ENCODE measurements around the gene SSTR4. TPM values are rescaled to one million over a fixed set of nuclear protein-coding genes. Genes with fewer than 3 reads are reported as not detected.

The SSTR4 gene
- total RNA-seq, 2 experiments from 2014 or later = not detected

DNA sequence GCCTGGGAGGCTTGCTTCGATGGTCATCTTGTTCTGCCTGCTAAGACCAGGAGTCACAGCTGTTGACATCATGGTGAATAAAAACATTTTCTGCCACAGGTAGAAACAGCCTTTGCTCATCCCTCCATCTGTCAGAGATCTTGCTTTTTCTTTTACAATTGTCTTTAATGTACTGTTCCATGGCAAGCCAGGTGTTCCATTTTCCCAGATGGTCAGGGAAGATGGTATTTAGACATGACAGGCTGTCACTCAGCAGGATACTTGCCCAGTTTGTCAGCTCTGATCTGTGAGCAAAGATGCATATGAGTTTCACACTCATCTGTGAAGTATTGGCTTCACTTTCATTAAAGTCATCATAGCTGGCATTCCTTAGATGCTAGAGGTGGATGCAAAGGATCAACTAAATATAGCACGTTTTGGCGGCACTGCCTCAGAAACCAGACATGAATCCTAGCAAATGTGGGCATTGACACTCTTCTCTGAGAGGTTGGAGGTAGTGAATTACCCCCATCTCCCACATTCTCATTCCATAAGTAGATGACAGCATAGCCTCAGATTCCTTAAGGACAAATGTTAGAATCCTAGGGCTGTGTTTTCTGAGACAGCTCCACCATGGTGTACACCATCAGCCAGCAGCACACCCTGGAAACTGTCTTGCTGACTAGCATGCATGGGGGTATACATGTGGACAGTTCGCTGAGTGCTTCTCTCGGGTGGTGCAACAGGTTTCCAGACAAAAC lies 4.2 kb downstream of the SSTR4 start:
- no peaks in the 10 kb centered on the region for H3K36me3 Mint-ChIP-seq (ENCODE audit: low read depth)
- no peak overlapping the region for H3K27ac Mint-ChIP-seq
- CTCF ChIA-PET = no interaction called here
- H3K9me3 Mint-ChIP-seq = no peaks in the 10 kb centered on the region
- DNase-seq = no peak
- no peaks in the 10 kb centered on the region for H3K4me1 Mint-ChIP-seq
- H3K4me3 Mint-ChIP-seq = no peak overlapping the region
- H3K27me3 Mint-ChIP-seq = peaks cover 23% of the 10 kb centered on the region
- POLR2A ChIA-PET = no interaction called here

DNA sequence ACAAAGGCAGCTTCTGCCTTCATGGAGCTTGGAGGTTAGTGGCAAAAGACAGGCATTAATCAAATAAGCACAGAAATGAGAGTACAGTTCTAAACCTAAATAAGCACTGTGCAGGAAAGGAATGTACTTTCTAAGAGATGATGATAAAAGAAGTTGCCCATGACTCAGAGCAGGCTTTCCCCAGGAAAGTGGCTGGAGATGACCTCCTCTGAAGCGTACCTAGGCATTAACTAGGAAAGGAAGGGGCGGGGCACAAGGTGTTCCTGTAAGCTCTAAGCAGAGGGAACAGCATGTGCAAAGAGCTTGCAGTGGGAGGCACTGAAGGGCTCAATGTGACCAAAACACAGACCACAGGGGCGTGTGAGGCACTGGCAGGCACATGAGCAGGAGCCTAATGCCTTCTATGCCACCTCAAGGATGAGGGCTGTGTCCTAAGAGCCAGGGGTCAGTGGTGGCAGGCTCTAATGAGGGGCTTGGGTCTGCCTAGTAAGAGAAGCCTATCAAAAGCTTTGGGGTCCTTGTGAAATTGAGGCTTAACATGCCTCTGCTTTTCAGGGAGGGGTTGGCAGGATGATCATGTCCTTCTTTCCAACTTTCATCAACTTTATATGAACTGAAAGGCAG lies 4.9 kb downstream of the SSTR4 start:
- no peak overlapping the region for H3K27ac Mint-ChIP-seq
- no peaks in the 10 kb centered on the region for H3K36me3 Mint-ChIP-seq (ENCODE audit: low read depth)
- POLR2A ChIA-PET = no interaction called here
- DNase-seq = no peak
- H3K27me3 Mint-ChIP-seq = peaks cover 25% of the 10 kb centered on the region
- CTCF ChIA-PET = no interaction called here
- no peak overlapping the region for H3K4me3 Mint-ChIP-seq
- H3K9me3 Mint-ChIP-seq = no peaks in the 10 kb centered on the region
- H3K4me1 Mint-ChIP-seq = no peaks in the 10 kb centered on the region

DNA sequence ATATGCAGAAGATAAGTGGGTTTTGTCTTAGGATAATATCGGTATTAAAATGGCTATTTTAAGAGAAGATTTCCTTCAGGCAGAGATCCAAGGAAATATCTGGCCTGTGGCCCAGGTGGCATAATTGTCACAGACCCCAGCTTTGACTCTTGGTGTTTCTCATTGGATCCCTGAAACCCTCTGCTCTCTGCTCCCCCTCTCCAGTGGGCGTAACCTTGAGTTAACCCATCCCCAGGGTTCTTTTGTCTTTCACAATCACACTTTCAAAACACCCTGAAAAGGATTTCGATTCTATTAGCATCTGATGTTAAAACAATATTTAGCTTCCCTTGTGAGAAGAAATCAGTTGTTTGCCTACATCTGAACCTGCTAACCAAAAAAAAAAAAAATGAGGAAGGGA lies 7.2 kb downstream of the SSTR4 start:
- ChIA-PET POLR2A (no interaction called here), CTCF (interaction anchor here (1.1 to 1.2 kb wide), 2 partner anchors 9 to 350 kb away, joined by 3 to 4 read pairs; no protein-coding TSS in a partner anchor)
- Mint-ChIP-seq H3K4me1 (no peaks in the 10 kb centered on the region), H3K27me3 (peaks cover 39% of the 10 kb centered on the region), H3K9me3 (no peaks in the 10 kb centered on the region), H3K4me3 (no peak overlapping the region), H3K27ac (no peak overlapping the region), H3K36me3 (ENCODE audit: low read depth) (no peaks in the 10 kb centered on the region)
- no peak for DNase-seq

DNA sequence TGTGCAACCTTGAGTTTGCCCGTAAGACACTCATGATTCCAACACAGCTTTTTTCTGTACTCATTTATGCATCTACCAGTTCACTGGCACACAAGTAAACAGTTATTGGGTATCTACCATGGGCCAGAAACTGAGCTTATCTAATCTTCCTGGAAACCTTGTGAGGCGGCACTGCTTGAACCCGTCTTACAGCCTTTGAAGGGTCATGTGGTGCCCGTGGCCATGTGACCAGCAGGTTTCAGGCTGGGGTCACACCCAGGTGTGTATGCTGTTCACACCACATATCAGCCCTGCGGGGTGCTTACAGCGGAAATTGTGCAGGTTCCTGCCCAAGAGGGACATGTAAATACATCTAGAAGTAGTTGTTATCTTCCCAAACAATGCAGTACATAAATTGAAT lies 8.3 kb downstream of the SSTR4 start:
- no peaks in the 10 kb centered on the region for H3K9me3 Mint-ChIP-seq
- peak; percentile 24 for DNase-seq
- CTCF ChIA-PET = interaction anchor here (0.8 kb wide), 1 partner anchor 192 kb away, joined by 3 read pairs; no protein-coding TSS in a partner anchor
- no peak overlapping the region for H3K27ac Mint-ChIP-seq
- peaks cover 2% of the 10 kb centered on the region for H3K4me1 Mint-ChIP-seq
- no peak overlapping the region for H3K4me3 Mint-ChIP-seq
- H3K27me3 Mint-ChIP-seq = peaks cover 49% of the 10 kb centered on the region
- H3K36me3 Mint-ChIP-seq (ENCODE audit: low read depth) = no peaks in the 10 kb centered on the region
- POLR2A ChIA-PET = no interaction called here

DNA sequence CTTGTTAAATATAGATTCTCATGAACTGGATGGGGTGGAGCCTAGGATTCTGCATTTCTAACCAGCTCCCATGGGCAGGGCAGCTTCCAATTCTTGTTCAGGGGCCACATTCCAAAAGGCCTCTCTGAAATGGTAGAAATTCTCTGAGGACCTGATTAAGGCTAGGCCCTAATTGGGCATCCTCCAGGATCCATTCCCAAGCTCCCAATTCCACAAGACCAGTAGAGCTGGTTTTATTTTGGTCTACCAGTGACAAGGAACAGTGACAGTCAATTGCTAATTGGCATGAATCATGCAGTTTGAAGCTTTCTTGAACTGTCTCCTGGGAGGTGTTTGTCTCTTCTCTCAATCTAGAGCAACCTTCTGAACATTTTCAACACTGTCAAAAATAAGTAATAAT lies 11.3 kb downstream of the SSTR4 start:
- Mint-ChIP-seq H3K27me3 (peaks cover 60% of the 10 kb centered on the region), H3K4me1 (peaks cover 9% of the 10 kb centered on the region), H3K27ac (no peak overlapping the region), H3K4me3 (no peak overlapping the region), H3K9me3 (no peaks in the 10 kb centered on the region), H3K36me3 (ENCODE audit: low read depth) (no peaks in the 10 kb centered on the region)
- ChIA-PET POLR2A (no interaction called here), CTCF (interaction anchor here (1.6 kb wide), 1 partner anchor 189 kb away, joined by 4 read pairs; no protein-coding TSS in a partner anchor)
- no peak for DNase-seq

DNA sequence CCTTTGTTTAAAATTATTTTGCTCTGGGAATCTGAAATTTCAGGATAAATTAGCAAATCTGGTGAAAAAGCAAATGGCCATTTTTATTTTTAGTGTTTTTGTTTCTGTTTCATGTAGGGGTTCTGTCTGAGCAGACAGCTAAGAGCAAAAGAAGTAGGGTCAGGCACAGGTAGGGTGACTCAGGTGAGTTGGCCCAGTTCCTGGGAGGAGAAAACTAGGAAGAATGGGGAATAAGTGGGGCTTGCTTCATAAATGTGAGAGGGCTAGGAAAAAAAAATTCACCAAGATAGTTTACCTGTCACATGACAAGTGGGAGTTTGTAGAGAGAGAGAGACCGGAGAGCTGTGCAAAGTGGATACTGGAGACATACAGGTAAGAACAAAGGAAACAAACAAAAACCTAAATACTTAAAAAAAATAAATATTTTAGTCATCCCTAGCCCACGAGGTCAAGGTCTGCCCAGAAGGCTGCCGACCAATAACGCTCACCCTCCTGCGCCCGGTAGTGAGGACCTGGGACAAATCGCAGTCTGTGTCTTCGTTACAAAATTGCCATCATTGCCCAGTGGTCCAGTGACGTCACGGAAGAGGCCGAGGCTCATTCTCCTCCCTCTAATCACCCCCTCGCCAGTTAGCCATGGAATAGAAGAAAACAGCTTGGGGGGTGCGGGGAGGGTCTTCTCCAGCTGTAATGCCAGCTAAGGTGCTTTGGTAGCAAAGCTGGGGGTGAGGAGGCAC lies 12.1 kb downstream of the SSTR4 start:
- Mint-ChIP-seq H3K36me3 (ENCODE audit: low read depth) (no peaks in the 10 kb centered on the region), H3K27me3 (peaks cover 62% of the 10 kb centered on the region), H3K27ac (no peak overlapping the region), H3K9me3 (no peaks in the 10 kb centered on the region), H3K4me1 (peaks cover 9% of the 10 kb centered on the region), H3K4me3 (no peak overlapping the region)
- no peak for DNase-seq
- ChIA-PET CTCF (interaction anchor here (1.6 kb wide), 1 partner anchor 188 kb away, joined by 4 read pairs; no protein-coding TSS in a partner anchor), POLR2A (no interaction called here)

DNA sequence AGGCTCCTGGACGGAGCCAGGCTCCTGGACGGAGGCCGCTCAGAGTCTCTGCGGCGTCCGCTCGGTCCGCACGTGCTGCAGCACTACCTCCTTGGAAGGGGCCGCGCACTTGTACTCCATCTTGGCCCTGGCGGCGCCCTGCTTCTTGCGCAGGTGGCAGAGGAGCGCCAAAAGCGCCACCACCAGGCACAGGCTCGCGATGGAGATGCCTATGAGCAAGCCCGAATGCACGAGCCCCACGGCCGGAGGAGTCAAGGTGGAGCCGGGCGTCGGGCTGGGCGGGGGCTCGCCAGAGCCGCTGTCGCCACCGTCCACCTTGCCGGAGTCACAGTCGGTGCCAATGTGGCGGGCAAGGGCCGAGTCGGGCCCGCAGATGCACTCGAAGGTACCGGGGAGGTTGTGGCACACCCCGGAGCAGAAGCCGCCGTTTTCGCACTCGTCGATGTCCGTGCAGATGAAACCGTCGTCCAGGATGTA lies 12.7 kb downstream of the SSTR4 start:
- H3K27ac Mint-ChIP-seq = no peak overlapping the region
- peaks cover 68% of the 10 kb centered on the region for H3K27me3 Mint-ChIP-seq
- DNase-seq = no peak
- no peaks in the 10 kb centered on the region for H3K9me3 Mint-ChIP-seq
- no peak overlapping the region for H3K4me3 Mint-ChIP-seq
- ChIA-PET POLR2A (no interaction called here), CTCF (no interaction called here)
- no peaks in the 10 kb centered on the region for H3K36me3 Mint-ChIP-seq (ENCODE audit: low read depth)
- peaks cover 9% of the 10 kb centered on the region for H3K4me1 Mint-ChIP-seq

DNA sequence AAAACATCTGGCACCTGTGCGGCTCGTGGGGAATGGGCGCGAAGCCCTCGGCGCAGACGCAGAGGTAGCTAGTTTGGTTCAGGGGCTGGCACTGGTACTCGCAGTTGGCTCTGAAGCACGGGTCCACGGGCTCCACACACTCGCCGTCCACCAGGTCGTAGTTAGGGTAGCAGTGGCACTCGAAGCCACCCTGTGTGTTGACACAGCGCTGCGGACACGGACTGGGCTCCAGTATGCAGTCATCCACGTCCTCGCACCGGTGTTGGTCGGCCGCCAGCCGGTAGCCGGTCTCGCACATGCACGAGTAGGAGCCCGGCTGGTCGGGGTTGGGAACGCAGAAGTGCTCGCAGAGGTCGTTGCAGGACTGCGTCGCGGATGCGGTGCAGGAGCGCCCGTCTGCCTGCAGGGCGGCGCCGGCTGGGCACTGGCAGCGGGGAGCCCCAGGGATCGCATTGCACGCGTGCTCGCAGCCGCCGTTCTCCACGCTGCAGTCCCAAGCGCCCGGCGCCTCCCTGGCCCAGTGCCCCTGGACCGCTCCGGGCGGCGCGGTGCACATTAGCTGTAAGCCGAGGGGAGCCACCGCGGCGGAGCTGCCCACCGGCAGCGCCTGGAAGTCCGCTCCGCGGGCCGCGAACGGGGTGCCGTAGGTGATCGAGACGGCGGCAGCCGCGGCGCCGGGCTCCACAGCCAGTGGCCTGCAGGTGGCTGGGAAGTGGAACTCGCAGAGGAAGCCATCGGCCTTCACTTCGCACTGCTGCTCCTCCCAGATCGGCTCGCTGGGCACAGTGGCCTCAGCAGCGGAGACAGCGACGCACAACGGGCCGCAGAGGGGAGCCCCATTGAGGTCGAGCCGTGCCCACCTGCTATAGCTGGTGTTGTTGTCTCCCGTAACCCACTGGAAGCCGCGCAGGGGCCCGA lies 13.4 kb downstream of the SSTR4 start:
- ChIA-PET CTCF (no interaction called here), POLR2A (no interaction called here)
- H3K27ac Mint-ChIP-seq = no peak overlapping the region
- peaks cover 69% of the 10 kb centered on the region for H3K27me3 Mint-ChIP-seq
- DNase-seq = peak; percentile 44
- H3K4me3 Mint-ChIP-seq = no peak overlapping the region
- H3K9me3 Mint-ChIP-seq = no peaks in the 10 kb centered on the region
- no peaks in the 10 kb centered on the region for H3K36me3 Mint-ChIP-seq (ENCODE audit: low read depth)
- peaks cover 9% of the 10 kb centered on the region for H3K4me1 Mint-ChIP-seq

DNA sequence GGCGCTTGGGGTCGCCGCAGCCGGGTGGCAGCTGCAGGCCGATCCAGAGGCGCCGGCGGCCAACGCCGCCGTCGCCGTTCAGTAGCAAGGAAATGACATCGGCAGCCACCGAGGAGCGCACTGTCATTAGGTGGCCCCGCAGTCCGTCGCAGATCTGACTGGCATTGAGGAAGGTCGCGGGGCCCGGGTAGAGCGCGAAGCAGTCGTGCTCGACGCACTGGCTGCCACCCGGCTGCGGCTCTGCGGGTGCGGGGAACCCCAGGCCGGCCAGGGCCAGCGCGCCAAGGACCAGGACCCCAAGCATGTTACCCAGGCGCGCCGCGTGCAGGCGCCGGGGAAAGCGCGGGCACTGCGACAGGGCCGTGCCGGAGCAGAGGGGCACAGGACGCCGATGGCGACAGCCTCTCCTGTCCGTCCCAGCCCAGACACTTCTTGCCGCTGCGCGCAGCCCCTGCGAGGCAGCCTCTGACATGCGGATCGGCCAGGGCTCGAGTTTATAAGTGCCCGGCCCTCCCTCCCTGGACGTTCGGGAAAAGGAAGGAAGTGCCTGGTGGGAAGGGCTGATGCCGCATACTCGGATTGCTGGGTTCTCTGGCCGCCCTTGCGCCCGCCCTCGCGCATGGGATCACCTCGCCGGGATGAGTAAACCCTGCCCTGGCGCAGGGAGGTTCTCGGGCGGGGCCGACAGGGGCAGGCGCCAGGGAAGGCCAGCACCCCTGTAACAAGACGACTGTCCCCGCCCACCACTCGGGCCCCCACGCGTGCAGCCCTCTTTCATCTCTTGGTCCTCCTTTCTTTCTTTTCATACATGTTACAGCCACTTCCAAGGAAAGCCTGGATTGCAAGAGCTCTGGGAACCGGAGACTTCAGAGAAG lies 14.3 kb downstream of the SSTR4 start, which contains the start of gene THBD:
THBD (minus strand) TSS at position 472 of the 875 bp plus-strand sequence; CDS start at position 304, 168 bp downstream.
- H3K9me3 Mint-ChIP-seq = no peaks in the 10 kb centered on the region
- H3K27ac Mint-ChIP-seq = no peak within 1 kb of the TSS
- peaks cover 67% of the 10 kb centered on the region for H3K27me3 Mint-ChIP-seq
- no peaks in the 10 kb centered on the region for H3K36me3 Mint-ChIP-seq (ENCODE audit: low read depth)
- POLR2A ChIA-PET = no interaction called here
- CTCF ChIA-PET = interaction anchor here (2.0 to 2.4 kb wide), 2 partner anchors 152 to 186 kb away, joined by 7 to 13 read pairs; no protein-coding TSS in a partner anchor
- peaks cover 9% of the 10 kb centered on the region for H3K4me1 Mint-ChIP-seq
- DNase-seq = peak; percentile 20
- peak within 1 kb of the TSS; percentile 17 for H3K4me3 Mint-ChIP-seq

DNA sequence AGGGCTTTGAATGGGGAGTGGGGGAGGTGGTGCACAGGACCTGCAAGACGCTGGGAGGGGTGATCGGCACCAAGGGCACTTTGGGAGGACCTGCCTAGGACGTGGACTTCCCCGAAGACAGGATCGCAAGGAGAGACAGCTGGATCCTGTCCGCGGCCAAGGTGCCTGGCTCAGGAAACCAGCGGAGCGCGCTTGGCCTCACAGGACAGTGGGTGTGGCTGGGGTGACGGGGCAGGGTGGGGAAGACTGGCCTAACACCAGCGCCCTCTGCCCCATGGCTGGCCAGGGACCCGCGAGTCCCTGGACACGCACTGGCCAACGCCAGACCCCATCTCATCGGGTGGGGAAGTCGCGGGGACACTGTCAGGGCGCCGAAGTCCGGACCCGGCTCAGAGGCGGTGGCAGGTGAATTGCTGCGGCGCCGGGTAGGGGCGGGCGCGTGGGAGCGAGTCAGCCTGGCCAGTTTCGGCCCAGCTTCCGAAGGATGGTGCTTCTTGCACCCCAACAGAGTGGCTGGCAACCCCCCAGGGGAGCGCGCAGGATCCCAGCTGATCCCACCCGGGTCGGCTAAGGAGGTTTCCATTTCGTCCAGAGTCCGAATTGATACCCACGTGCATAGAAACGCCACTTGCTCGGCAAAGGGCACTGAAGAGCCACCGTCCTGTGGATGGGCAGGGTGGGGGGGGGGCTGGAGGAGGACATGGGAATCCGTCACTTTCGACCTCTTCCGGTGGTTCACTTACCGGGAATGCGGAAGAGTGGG lies 15.1 kb downstream of the SSTR4 start:
- H3K36me3 Mint-ChIP-seq (ENCODE audit: low read depth) = no peaks in the 10 kb centered on the region
- no peaks in the 10 kb centered on the region for H3K9me3 Mint-ChIP-seq
- peaks cover 9% of the 10 kb centered on the region for H3K4me1 Mint-ChIP-seq
- ChIA-PET CTCF (interaction anchor here (1.0 to 2.4 kb wide), 10 partner anchors 11 to 358 kb away, joined by 3 to 13 read pairs (median 4); partner anchors contain the start of gene CD93), POLR2A (interaction anchor here (1.0 kb wide), 2 partner anchors 36 to 185 kb away, joined by 3 read pairs; partner anchors contain the start of gene CD93)
- DNase-seq = no peak
- peaks cover 63% of the 10 kb centered on the region for H3K27me3 Mint-ChIP-seq
- peak overlapping the region; percentile 17 for H3K4me3 Mint-ChIP-seq
- no peak overlapping the region for H3K27ac Mint-ChIP-seq

All from activated CD4-positive, alpha-beta memory T cell treated with anti-CD3 and anti-CD28 coated beads, Interleukin-2, amount 10 ng/mL, durations not matched to agents 7 days and 5 days (primary cell).